Measurements from ENCODE around the gene PCOLCE2. TPM values are rescaled to one million over a fixed set of nuclear protein-coding genes. Genes with fewer than 3 reads are reported as not detected.

Gene PCOLCE2
- total RNA-seq, 2 experiments from 2014 or later, result not detected

- Histone ChIP-seq H3K4me3 (ENCODE audit: low read depth, low read length, poor library complexity, severe bottlenecking) (no peak overlapping the region), H3K9me2 (ENCODE audit: insufficient read depth, low read length) (no peaks in the 10 kb centered on the region), H4K20me1 (ENCODE audit: insufficient read depth, low read length) (no peaks in the 10 kb centered on the region), H3K79me2 (ENCODE audit: insufficient read depth, low read depth, low read length) (no peaks in the 10 kb centered on the region), H3K36me3 (ENCODE audit: insufficient read depth, low read length) (no peaks in the 10 kb centered on the region), H3K27ac (ENCODE audit: low read depth, low read length, poor library complexity, severe bottlenecking) (no peak overlapping the region), H2AFZ (ENCODE audit: low read length) (no peak overlapping the region), H3K9me3 (ENCODE audit: low read length) (no peaks in the 10 kb centered on the region), H3K4me1 (ENCODE audit: insufficient read depth, low read length, poor library complexity, severe bottlenecking) (no peaks in the 10 kb centered on the region), H3K4me2 (ENCODE audit: low read length) (no peak overlapping the region)
- BruUV-seq (replicated peaks), result no TSS peak
- intact Hi-C loops (cut with micrococcal nuclease; ENCODE audit: unreplicated experiment), result loop anchor here (2.0 to 10.0 kb wide), 3 partner anchors 158 to 244 kb away; no protein-coding TSS in a partner anchor
- ChIA-PET CTCF (ENCODE audit: unreplicated experiment) (interaction anchor here (0.6 to 1.2 kb wide), 6 partner anchors 11 to 164 kb away, joined by 3 to 6 read pairs (median 4); no protein-coding TSS in a partner anchor), POLR2A (interaction anchor here (0.6 to 1.5 kb wide), 6 partner anchors 11 to 127 kb away, joined by 3 to 6 read pairs (median 4); no protein-coding TSS in a partner anchor)
- peak; percentile 66 for DNase-seq (ENCODE audit: low spot score)
- TF ChIP-seq EZH2phosphoT487 (IDR thresholded peaks at IDR 0.05; ENCODE audit: borderline replicate concordance, low read depth, low read length), result no peak
- peak; percentile 86 for TF ChIP-seq CTCF (conservative IDR thresholded peaks at IDR 0.05; ENCODE audit: low read length)
These were observed 60.1 kb downstream of the PCOLCE2 start for GRCh38 chr3:142828703-142829305.

GRCh38 chr3:142819179-142819578 is 69.7 kb downstream of the PCOLCE2 start:
- Histone ChIP-seq H3K27ac (ENCODE audit: low read depth, low read length, poor library complexity, severe bottlenecking) (no peak overlapping the region), H3K9me3 (ENCODE audit: low read length) (no peaks in the 10 kb centered on the region), H2AFZ (ENCODE audit: low read length) (no peak overlapping the region), H3K4me2 (ENCODE audit: low read length) (no peak overlapping the region), H3K4me3 (ENCODE audit: low read depth, low read length, poor library complexity, severe bottlenecking) (no peak overlapping the region), H4K20me1 (ENCODE audit: insufficient read depth, low read length) (no peaks in the 10 kb centered on the region), H3K4me1 (ENCODE audit: insufficient read depth, low read length, poor library complexity, severe bottlenecking) (no peaks in the 10 kb centered on the region), H3K9me2 (ENCODE audit: insufficient read depth, low read length) (0 out of 2 replicates have a peak, but pooled peaks cover 2% of the 10 kb centered on the region), H3K79me2 (ENCODE audit: insufficient read depth, low read depth, low read length) (no peaks in the 10 kb centered on the region), H3K36me3 (ENCODE audit: insufficient read depth, low read length) (no peaks in the 10 kb centered on the region)
- DNase-seq (ENCODE audit: low spot score), result no peak
- ChIA-PET CTCF (ENCODE audit: unreplicated experiment) (no interaction called here), POLR2A (interaction anchor here (0.7 kb wide), 1 partner anchor 233 kb away, joined by 3 read pairs; no protein-coding TSS in a partner anchor)
- BruUV-seq (replicated peaks), result no TSS peak
- intact Hi-C loops (cut with micrococcal nuclease; ENCODE audit: unreplicated experiment), result no loop called here
- no peak for TF ChIP-seq EZH2phosphoT487 (IDR thresholded peaks at IDR 0.05; ENCODE audit: borderline replicate concordance, low read depth, low read length)
- TF ChIP-seq CTCF (conservative IDR thresholded peaks at IDR 0.05; ENCODE audit: low read length), result no peak

GRCh38 chr3:142818651-142819050 is 70.2 kb downstream of the PCOLCE2 start:
- H3K4me3 ChIP-seq (ENCODE audit: low read depth, low read length, poor library complexity, severe bottlenecking), result no peak overlapping the region
- H2AFZ ChIP-seq (ENCODE audit: low read length), result no peak overlapping the region
- no peaks in the 10 kb centered on the region for H4K20me1 ChIP-seq (ENCODE audit: insufficient read depth, low read length)
- BruUV-seq (replicated peaks), result no TSS peak
- CTCF ChIA-PET (ENCODE audit: unreplicated experiment), result no interaction called here
- no peak overlapping the region for H3K27ac ChIP-seq (ENCODE audit: low read depth, low read length, poor library complexity, severe bottlenecking)
- no peaks in the 10 kb centered on the region for H3K79me2 ChIP-seq (ENCODE audit: insufficient read depth, low read depth, low read length)
- no peaks in the 10 kb centered on the region for H3K9me3 ChIP-seq (ENCODE audit: low read length)
- no peak for DNase-seq (ENCODE audit: low spot score)
- intact Hi-C loops (cut with micrococcal nuclease; ENCODE audit: unreplicated experiment), result no loop called here
- POLR2A ChIA-PET, result interaction anchor here (0.7 kb wide), 1 partner anchor 208 kb away, joined by 4 read pairs; no protein-coding TSS in a partner anchor
- no peak for TF ChIP-seq CTCF (conservative IDR thresholded peaks at IDR 0.05; ENCODE audit: low read length)
- TF ChIP-seq EZH2phosphoT487 (IDR thresholded peaks at IDR 0.05; ENCODE audit: borderline replicate concordance, low read depth, low read length), result no peak
- 0 out of 2 replicates have a peak, but pooled peaks cover 3% of the 10 kb centered on the region for H3K9me2 ChIP-seq (ENCODE audit: insufficient read depth, low read length)
- H3K36me3 ChIP-seq (ENCODE audit: insufficient read depth, low read length), result no peaks in the 10 kb centered on the region
- no peaks in the 10 kb centered on the region for H3K4me1 ChIP-seq (ENCODE audit: insufficient read depth, low read length, poor library complexity, severe bottlenecking)
- no peak overlapping the region for H3K4me2 ChIP-seq (ENCODE audit: low read length)
